Cardiac fibroblast (primary cell): ENCODE results near the gene GPR132.
"Not testable (repeated sequence)": the region's sequence is repeated elsewhere in the genome, so short reads cannot be mapped to it uniquely, and the experiment has no call there.

Experiments used
- DNase-seq, 2 donors: peaks; one replicate each; pipeline versions ENCODE4 v3.0.0 to v3.0.0-alpha.2; 2010; ENCODE audit warnings: low read depth in 2 of 2
- H3K4me3 ChIP-seq, 2 donors: replicated peaks in 1 of 2; 1 replicate in 1 of 2; 2 replicates in 1 of 2; pipeline ENCODE4 v1.5.1; 2011; ENCODE audit warnings: low read depth in 2 of 2, low read length in 2 of 2, mild to moderate bottlenecking in 2 of 2, moderate library complexity in 1 of 2
- TF ChIP-seq, protein P1 (sequence below): IDR thresholded peaks from one replicate; pipeline ENCODE4 v1.5.1; 2011; ENCODE audit warnings: low read depth, mild to moderate bottlenecking, low read length, inconsistent platforms

Gene GPR132

GRCh38 chr14:105087308-105087962, 22.2 kb upstream of the GPR132 start:
- peak overlapping the region; percentile 55 to 59 for H3K4me3 ChIP-seq
- TF ChIP-seq, protein P1, sequence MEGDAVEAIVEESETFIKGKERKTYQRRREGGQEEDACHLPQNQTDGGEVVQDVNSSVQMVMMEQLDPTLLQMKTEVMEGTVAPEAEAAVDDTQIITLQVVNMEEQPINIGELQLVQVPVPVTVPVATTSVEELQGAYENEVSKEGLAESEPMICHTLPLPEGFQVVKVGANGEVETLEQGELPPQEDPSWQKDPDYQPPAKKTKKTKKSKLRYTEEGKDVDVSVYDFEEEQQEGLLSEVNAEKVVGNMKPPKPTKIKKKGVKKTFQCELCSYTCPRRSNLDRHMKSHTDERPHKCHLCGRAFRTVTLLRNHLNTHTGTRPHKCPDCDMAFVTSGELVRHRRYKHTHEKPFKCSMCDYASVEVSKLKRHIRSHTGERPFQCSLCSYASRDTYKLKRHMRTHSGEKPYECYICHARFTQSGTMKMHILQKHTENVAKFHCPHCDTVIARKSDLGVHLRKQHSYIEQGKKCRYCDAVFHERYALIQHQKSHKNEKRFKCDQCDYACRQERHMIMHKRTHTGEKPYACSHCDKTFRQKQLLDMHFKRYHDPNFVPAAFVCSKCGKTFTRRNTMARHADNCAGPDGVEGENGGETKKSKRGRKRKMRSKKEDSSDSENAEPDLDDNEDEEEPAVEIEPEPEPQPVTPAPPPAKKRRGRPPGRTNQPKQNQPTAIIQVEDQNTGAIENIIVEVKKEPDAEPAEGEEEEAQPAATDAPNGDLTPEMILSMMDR: no peak
- DNase-seq: peak; percentile 47 to 69

GRCh38 chr14:105086833-105087307, 21.6 kb upstream of the GPR132 start:
- DNase-seq: peak; percentile 75 to 84
- H3K4me3 ChIP-seq: peak overlapping the region; percentile 55 to 59
- TF ChIP-seq, protein P1: peak; percentile 45

DNA sequence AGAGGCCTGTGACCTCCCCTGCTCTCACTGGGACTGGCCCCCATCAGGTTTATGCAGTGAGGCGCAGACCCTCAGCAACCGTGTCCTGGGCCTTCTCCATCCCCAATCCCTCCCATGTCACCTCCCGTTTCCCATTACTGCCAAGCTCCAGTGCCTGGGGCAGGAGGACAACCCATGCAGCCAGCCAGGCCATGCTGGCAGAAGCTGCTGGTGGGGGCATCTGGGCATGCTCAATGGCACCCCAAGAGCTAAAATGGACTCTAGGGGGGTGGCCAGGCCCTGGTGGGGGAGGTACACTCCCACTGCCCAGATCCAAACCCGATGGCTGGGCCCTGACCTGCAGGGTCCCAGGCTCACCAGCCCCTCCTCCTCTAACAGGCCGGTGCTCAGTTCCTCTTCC, 20.5 kb upstream of the GPR132 start:
- no peak overlapping the region for H3K4me3 ChIP-seq
- DNase-seq: no peak
- TF ChIP-seq, protein P1: no peak

- TF ChIP-seq, protein P1: no peak
- no peak overlapping the region for H3K4me3 ChIP-seq
- DNase-seq: no peak
Measured at GRCh38 chr14:105084741-105085571, 19.7 kb upstream of the GPR132 start.

DNA sequence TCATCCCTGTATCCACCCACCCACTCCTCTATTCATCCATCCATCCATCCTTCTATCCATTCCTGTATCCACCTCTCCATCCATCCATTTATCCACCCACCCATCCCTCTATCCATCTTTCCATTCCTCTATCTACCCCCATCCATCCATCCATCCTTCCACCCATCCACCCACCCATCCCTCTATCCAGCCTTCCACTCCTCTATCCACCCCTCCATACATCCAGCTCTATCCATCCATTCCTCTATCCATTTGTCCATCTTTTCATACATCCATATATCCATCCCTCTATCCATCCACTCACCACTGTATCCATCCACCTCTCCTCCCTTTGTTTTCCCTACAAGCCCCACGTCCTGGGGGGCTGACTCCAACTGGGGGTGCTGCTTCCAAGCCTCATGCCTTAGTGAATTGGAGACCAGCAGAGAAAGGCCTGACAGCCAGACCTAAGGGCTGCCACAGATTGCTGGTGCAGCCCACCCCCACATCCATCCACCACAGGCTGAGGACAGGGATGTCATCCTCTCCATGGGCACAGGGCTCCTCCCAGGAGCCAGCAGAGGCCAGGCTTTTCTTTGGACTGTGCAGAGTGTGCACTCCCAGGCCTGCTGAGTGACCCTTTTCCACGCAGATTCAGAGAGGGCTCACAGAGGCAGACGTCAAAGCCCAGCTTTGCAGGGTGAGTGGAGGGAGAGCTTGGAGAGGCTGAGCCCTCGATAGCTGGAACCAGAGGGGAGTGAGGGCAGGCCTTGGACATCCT, 18.9 kb upstream of the GPR132 start:
- DNase-seq: no peak
- H3K4me3 ChIP-seq: no peak overlapping the region
- TF ChIP-seq, protein P1: no peak

GRCh38 chr14:105082703-105083102, 17.5 kb upstream of the GPR132 start:
- H3K4me3 ChIP-seq: no peak overlapping the region
- DNase-seq: no peak
- TF ChIP-seq, protein P1: no peak

GRCh38 chr14:105081473-105081872, 16.2 kb upstream of the GPR132 start:
- H3K4me3 ChIP-seq, DNase-seq: not testable (repeated sequence)
